ENCODE measurements around the gene CFAP58.
"Not testable (repeated sequence)": the region's sequence is repeated elsewhere in the genome, so short reads cannot be mapped to it uniquely, and the experiment has no call there.

DNA sequence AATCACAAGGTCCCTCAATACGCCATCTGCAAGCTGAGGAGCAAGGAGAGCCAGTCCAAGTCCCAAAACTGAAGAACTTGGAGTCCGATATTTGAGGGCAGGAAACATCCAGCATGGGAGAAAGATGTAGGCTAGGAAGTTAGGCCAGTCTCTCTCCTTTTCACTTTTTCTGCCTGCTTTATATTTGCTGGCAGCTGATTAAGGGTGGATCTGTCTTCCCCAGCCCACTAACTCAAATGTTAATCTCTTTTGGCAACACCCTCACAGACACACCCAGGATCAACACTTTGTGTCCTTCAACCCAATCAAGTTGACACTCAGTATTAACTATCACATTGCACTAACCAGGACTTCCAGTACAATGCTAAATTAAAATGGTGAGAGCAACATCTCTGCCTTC, 115.2 kb downstream of the CFAP58 start:
- TF ChIP-seq EGR1 (IDR thresholded peaks at IDR 0.05; ENCODE audit: low read depth in 2 of 2); CTCF (IDR thresholded peaks at IDR 0.05; ENCODE audit: low read depth, low read length, missing input control); FOXA2 (IDR thresholded peaks at IDR 0.05); YY1 (IDR thresholded peaks at IDR 0.05); TAF1 (conservative IDR thresholded peaks at IDR 0.05); RAD21 (IDR thresholded peaks at IDR 0.05); REST (IDR thresholded peaks at IDR 0.05): not testable (repeated sequence)
- TF ChIP-seq, protein P1, sequence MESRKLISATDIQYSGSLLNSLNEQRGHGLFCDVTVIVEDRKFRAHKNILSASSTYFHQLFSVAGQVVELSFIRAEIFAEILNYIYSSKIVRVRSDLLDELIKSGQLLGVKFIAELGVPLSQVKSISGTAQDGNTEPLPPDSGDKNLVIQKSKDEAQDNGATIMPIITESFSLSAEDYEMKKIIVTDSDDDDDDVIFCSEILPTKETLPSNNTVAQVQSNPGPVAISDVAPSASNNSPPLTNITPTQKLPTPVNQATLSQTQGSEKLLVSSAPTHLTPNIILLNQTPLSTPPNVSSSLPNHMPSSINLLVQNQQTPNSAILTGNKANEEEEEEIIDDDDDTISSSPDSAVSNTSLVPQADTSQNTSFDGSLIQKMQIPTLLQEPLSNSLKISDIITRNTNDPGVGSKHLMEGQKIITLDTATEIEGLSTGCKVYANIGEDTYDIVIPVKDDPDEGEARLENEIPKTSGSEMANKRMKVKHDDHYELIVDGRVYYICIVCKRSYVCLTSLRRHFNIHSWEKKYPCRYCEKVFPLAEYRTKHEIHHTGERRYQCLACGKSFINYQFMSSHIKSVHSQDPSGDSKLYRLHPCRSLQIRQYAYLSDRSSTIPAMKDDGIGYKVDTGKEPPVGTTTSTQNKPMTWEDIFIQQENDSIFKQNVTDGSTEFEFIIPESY (IDR thresholded peaks at IDR 0.05): not testable (repeated sequence)

Measured in liver (tissue), 3 donors.